HL-60 (cell line): Measurements from ENCODE around the gene ABLIM1.

ENCODE experiments used
- POLR2AphosphoS5 ChIP-seq: IDR thresholded peaks from 2 replicates; pipeline ENCODE4 v1.6.1; 2012; ENCODE audit warnings: low read depth
- TF ChIP-seq, protein P1 (sequence below): IDR thresholded peaks from one replicate; pipeline ENCODE4 v1.5.1; 2011; ENCODE audit warnings: low read length, control low read depth, inconsistent platforms; ENCODE audit not compliant: insufficient read depth
- TF ChIP-seq, protein P2 (sequence below): IDR thresholded peaks from 2 replicates; pipeline ENCODE4 v1.6.1; 2012; ENCODE audit warnings: low read depth; ENCODE audit not compliant: insufficient replicate concordance

DNA sequence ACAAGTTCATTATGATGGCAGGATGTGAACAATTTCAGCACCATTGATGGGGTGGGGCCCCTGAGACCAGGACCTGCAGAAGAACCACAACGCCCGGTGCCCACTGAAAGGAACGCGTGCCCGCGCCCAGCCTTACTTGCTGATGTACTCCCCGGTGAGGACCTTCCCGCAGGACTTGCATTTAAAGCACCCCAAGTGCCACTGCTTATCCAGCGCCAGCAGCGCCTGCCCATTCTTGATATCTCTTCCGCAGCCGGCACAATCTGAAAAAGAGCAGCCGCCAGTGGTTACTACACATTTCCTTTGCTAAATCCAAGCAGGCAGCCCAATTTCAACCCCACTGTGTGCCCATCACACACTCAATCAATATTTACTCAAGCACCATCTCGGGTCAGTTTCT lies 110.6 kb downstream of the ABLIM1 start:
- TF ChIP-seq, protein P1, sequence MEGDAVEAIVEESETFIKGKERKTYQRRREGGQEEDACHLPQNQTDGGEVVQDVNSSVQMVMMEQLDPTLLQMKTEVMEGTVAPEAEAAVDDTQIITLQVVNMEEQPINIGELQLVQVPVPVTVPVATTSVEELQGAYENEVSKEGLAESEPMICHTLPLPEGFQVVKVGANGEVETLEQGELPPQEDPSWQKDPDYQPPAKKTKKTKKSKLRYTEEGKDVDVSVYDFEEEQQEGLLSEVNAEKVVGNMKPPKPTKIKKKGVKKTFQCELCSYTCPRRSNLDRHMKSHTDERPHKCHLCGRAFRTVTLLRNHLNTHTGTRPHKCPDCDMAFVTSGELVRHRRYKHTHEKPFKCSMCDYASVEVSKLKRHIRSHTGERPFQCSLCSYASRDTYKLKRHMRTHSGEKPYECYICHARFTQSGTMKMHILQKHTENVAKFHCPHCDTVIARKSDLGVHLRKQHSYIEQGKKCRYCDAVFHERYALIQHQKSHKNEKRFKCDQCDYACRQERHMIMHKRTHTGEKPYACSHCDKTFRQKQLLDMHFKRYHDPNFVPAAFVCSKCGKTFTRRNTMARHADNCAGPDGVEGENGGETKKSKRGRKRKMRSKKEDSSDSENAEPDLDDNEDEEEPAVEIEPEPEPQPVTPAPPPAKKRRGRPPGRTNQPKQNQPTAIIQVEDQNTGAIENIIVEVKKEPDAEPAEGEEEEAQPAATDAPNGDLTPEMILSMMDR: no peak
- no peak for TF ChIP-seq POLR2AphosphoS5
- TF ChIP-seq, protein P2, sequence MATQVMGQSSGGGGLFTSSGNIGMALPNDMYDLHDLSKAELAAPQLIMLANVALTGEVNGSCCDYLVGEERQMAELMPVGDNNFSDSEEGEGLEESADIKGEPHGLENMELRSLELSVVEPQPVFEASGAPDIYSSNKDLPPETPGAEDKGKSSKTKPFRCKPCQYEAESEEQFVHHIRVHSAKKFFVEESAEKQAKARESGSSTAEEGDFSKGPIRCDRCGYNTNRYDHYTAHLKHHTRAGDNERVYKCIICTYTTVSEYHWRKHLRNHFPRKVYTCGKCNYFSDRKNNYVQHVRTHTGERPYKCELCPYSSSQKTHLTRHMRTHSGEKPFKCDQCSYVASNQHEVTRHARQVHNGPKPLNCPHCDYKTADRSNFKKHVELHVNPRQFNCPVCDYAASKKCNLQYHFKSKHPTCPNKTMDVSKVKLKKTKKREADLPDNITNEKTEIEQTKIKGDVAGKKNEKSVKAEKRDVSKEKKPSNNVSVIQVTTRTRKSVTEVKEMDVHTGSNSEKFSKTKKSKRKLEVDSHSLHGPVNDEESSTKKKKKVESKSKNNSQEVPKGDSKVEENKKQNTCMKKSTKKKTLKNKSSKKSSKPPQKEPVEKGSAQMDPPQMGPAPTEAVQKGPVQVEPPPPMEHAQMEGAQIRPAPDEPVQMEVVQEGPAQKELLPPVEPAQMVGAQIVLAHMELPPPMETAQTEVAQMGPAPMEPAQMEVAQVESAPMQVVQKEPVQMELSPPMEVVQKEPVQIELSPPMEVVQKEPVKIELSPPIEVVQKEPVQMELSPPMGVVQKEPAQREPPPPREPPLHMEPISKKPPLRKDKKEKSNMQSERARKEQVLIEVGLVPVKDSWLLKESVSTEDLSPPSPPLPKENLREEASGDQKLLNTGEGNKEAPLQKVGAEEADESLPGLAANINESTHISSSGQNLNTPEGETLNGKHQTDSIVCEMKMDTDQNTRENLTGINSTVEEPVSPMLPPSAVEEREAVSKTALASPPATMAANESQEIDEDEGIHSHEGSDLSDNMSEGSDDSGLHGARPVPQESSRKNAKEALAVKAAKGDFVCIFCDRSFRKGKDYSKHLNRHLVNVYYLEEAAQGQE: no peak
